ENCODE data around the gene NMT1.

The NMT1 gene

GRCh38 chr17:45060797-45061605 lies at the start of gene NMT1:
TSS of gene NMT1 (plus strand) at chr17:45061317. CDS start at chr17:45061330, 13 bp downstream.
- DNase-seq (ENCODE audit: low spot score) = peak; percentile 99

GRCh38 chr17:45011767-45012166 lies 49.4 kb upstream of the NMT1 start:
- no peak for DNase-seq (ENCODE audit: low spot score)

- no peak for DNase-seq (ENCODE audit: low spot score)
Observed at GRCh38 chr17:45013021-45013997, 47.8 kb upstream of the NMT1 start.

GRCh38 chr17:45016237-45016636 lies 44.9 kb upstream of the NMT1 start:
- no peak for DNase-seq (ENCODE audit: low spot score)

- DNase-seq (ENCODE audit: low spot score) = no peak
Observed at GRCh38 chr17:45016823-45017222, 44.3 kb upstream of the NMT1 start.

- DNase-seq (ENCODE audit: low spot score) = no peak
Observed at GRCh38 chr17:45018514-45018847, 42.6 kb upstream of the NMT1 start.

GRCh38 chr17:45018848-45019711 lies 42.0 kb upstream of the NMT1 start:
- peak; percentile 45 for DNase-seq (ENCODE audit: low spot score)

- no peak for DNase-seq (ENCODE audit: low spot score)
Observed at GRCh38 chr17:45020354-45021138, 40.6 kb upstream of the NMT1 start.

GRCh38 chr17:45021607-45022287 lies 39.4 kb upstream of the NMT1 start:
- peak; percentile 68 for DNase-seq (ENCODE audit: low spot score)

GRCh38 chr17:45022288-45022648 lies 38.8 kb upstream of the NMT1 start:
- DNase-seq (ENCODE audit: low spot score) = no peak

GRCh38 chr17:45022655-45023339 lies 38.3 kb upstream of the NMT1 start:
- DNase-seq (ENCODE audit: low spot score) = no peak

- no peak for DNase-seq (ENCODE audit: low spot score)
Observed at GRCh38 chr17:45029096-45029495, 32.0 kb upstream of the NMT1 start.

GRCh38 chr17:45029758-45030423 lies 31.2 kb upstream of the NMT1 start:
- no peak for DNase-seq (ENCODE audit: low spot score)

- DNase-seq (ENCODE audit: low spot score) = no peak
Observed at GRCh38 chr17:45030733-45031132, 30.4 kb upstream of the NMT1 start.

GRCh38 chr17:45031231-45032173 lies 29.6 kb upstream of the NMT1 start:
- no peak for DNase-seq (ENCODE audit: low spot score)

GRCh38 chr17:45032174-45032541 lies 29.0 kb upstream of the NMT1 start:
- DNase-seq (ENCODE audit: low spot score) = no peak

- no peak for DNase-seq (ENCODE audit: low spot score)
Observed at GRCh38 chr17:45034599-45034998, 26.5 kb upstream of the NMT1 start.

- no peak for DNase-seq (ENCODE audit: low spot score)
Observed at GRCh38 chr17:45035848-45036247, 25.3 kb upstream of the NMT1 start.

All from hematopoietic multipotent progenitor cell treated with erythropoietin and hydrocortisone succinate and interleukin-3 and kit ligand, for 15 days (in vitro differentiated cells).